ACHN (cell line): ENCODE measurements around the gene PTBP3.
A peak's percentile ranks its signal among the peaks of the same experiment; 100 is the strongest.

Experiments used
- DNase-seq: peaks from one replicate; pipeline ENCODE4 v3.0.0-alpha.2; 2015
- in situ Hi-C: cut with HindIII; loops from 2 replicates; pipeline ENCODE4 v1.10.0; 2017; ENCODE audit warnings: low sequenced_read_pairs, low pct_ligation_motif_present, low pct_unique_long_range_greater_than_20kb

PTBP3 gene

DNA sequence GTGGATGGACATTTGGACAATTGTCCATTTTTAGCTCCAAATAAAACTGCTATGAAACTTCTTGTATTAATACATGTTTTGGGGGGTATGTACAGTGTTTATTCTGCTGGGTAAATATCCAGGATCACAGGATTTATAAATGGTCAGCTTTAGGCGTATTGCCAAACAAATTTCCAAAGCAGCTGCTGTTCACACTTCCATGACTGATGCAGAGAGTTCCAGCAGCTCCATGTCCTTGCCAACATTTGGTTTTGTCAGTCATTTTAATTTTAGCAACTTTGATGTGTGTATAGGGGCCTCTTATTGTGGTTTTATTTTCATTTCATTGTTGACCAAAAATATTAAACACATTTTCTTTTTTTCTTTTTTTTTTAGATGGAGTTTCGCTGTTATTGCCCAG lies 148.5 kb downstream of the PTBP3 start:
- in situ Hi-C loops: no loop called here
- DNase-seq: no peak

GRCh38 chr9:112184221-112184620 lies 149.2 kb downstream of the PTBP3 start:
- no peak for DNase-seq
- in situ Hi-C loops: no loop called here

DNA sequence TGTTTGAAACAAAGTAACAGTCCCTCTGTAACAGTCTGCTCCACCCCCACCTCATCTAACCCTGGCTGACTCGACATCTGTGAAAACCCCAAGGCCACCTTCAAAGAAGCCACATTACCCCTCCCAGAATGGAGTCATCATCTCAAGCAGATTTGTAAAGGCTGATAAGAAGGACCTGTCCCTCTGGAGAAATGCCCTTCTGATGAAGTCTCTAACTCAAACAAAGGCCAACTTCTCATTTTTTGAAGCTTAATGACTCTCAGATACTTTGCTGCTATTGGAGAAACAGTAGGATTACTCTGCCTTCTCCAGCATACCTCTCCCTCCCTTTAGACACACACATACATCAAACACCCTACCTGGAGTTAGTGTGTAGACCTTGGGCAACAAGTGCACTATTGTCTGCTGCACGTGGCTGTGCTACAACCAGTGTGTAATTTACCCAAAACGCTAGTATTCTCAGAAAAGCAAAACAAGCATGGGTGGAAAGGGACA lies 153.0 kb downstream of the PTBP3 start:
- no peak for DNase-seq
- in situ Hi-C loops: no loop called here

GRCh38 chr9:112179816-112180215 lies 153.6 kb downstream of the PTBP3 start:
- in situ Hi-C loops: no loop called here
- DNase-seq: no peak

- in situ Hi-C loops: no loop called here
- peak; percentile 24 for DNase-seq
Measured at GRCh38 chr9:112176524-112176923, 156.9 kb downstream of the PTBP3 start.

GRCh38 chr9:112175796-112176315 lies 157.6 kb downstream of the PTBP3 start:
- no peak for DNase-seq
- in situ Hi-C loops: no loop called here

DNA sequence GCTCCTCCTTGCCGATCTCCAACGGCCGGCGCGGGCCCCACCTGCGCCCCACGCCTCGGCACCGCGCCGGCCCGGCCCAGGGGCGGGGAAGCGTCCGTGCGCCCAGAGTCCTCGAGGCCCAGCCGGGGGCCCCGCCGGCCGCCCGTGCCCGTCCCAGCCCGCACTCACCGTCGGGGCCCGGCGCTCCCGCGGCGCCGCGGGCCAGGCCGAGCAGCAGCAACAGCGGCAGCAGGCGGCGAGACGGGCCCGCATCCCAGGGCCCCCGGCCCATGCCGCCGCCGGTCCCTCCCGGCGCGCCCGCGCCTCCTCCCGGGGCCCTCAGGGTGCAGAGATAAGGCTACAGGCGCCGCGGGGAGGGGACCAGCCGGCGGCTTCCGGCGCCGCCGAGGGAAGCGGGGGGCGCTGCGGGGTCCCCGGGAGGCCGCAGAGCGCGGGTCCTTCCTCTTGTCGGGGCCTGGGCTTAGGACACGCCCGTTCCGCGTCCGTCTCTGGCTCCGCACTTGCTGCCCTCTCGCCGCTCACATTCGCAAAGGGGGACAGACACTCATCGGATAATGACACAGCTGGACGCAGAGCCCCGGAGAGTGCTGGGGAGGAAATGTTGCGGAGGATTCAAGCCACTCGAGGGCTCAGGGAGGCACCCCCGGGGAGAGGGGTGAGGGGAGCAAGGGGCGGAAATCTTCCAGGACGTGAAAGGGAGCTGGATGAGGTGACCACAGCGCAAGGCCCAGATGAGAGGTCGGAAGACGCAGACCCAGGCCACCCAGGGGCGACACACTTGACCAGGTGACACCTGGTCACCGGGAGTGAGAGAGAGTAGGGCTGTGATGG lies 158.2 kb downstream of the PTBP3 start, which contains the start of gene SUSD1:
TSS of gene SUSD1 (minus strand) at position 333 of the 831 bp plus-strand sequence. CDS start at position 271, 62 bp downstream.
- in situ Hi-C loops: no loop called here
- peak; percentile 19 for DNase-seq

DNA sequence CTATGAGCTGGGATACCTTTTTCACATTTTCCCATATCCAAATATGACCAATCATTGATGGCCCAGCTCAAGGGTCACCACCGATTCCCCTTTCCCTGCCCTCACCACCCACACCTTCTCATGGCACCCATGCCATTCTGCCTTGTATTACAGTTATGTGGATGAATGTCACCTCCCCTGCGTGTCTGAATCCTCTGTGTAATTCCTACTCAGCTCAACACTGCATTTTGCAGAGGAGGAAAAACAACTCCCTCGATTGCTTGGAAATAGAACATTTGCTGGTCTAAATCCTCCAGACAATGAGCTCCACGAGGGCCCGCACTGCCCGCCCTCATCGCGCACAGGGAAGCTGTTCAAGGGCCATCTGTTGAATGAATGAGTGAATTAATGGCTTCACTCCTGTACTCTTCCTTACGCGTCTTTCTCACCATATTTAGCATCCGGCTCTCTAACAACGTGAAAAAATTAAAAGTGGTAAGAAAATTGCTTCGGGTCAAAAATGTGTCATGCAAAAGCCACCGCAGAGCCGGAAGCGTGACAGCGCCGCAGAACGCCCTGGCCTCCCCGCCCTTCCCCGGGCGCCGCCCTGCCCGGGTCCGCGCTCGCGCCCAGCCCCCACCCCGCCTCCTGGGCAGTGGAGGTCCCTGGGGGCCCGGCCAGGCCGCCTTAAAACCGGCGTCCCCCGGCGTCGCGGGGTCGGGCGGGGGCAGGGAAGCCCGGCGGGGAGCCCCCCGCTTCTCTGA lies 159.0 kb downstream of the PTBP3 start:
- peak; percentile 46 for DNase-seq
- in situ Hi-C loops: no loop called here

DNA sequence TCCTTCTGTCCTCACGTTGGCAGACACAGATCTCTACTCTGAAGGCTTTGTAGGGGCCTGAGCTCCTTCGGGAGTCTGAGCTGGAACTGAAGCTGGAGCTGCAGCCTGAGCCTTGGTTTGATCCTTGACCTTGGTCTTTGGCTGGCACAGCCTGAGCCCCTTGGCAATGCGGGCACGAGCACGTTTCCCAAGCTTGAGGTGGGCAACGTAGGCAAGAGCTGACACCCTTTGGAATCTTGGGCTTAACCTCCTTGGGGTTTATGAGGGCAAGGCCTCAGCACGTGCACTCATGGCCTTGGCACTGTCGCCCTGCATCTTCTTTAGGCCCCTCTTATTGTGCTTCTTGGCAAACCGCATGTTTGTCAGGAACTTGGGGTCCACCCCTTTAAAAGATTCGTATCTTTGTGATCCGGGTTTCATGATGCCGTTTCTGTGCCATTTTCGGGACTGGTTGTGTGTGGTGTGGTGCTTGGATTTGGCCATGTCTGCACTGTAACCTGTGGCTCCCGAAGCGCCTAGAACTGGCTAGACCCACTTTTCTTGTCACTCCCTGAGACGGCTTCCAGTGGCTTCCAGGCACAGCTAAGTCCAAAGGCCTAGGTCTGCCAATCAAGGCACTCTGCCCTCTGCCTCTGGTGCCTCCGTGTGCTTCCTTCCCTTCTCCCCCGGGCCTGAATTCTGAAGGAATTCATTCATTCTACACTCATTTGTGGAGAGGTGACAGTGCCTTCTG lies 159.8 kb downstream of the PTBP3 start:
- in situ Hi-C loops: no loop called here
- no peak for DNase-seq

DNA sequence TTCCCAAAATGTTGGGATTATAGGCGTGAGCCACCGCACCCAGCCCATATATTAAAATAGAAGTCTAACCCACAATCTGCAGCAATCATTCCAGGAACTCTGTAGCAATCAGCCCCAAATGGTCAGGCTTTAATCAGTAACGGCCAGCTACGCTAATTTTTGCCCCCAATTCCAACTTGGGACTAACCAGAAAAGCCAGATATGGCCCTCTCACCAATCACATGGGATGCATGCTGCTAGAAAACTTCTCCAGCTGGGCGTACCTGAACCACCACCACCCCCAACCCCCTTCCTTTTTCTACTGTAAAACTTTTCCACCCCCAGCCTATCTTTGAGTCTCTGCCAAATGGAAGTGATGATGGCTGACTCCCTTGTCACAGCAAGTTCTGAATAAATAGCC lies 162.5 kb downstream of the PTBP3 start:
- in situ Hi-C loops: no loop called here
- no peak for DNase-seq

DNA sequence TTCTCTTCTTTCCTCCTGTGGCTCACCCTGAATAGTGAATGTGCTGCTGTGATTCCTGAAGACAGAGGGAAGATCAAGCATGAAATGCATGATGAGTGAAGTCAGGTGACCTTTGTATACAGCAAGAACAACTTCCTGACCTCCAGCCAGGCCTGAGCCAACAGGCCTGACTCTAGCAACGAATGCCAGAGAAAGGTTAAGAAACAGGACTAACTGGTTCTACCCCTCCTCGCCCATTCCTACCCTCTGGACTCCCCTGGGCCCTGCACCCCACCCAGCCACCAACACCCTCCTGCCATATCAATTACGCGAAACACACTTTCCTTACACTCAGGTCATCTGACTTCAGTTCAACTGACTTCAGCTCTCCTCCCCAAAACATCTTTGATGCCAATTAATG lies 163.2 kb downstream of the PTBP3 start:
- in situ Hi-C loops: no loop called here
- DNase-seq: no peak

DNA sequence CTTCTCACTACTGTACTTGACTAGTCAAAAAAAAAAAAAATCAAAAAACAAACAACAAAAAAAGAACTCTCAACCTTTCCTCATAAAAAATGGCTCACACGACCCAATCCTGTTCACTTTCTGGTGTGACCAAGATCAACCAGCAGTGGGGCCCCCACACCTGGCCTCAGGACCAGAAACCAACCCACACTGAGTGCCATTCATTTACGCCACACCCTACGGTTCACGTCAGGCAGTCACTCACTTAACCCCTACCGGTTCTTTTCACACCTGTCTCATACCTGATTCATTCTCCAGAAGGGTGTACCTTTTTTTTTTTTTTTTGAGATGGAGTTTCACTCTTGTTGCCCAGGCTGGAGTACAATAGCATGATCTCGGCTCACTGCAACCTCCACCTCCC lies 164.1 kb downstream of the PTBP3 start:
- in situ Hi-C loops: no loop called here

DNA sequence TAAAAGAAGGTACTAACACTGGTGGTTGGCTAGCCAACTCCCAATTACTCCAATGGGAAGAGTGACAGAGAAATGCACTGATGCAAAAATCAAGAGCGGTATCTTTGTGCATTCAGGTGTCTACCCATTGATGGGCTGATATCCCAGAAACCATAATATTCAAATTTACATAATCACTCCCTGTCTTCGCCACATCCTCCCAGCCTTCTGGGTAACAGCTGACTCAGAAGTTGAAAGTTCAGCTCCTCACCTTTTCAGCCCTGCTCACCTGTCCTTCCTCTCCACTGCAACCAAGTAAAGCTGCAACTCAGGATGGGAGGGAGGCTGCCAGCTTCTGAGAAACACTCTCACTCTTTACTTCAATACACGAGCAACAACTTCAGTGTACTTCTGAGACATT lies 165.2 kb downstream of the PTBP3 start:
- no peak for DNase-seq
- in situ Hi-C loops: no loop called here

More for the DNA sequence above, 164.1 kb downstream of the PTBP3 start:
- no peak for DNase-seq
